Forelimb muscle (tissue), 1 donor: ENCODE results near the gene PFDN4. TPM values are rescaled to one million over a fixed set of nuclear protein-coding genes. Genes with fewer than 3 reads are reported as not detected.

ENCODE experiments used
- DNase-seq: peaks from one replicate; pipeline ENCODE4 v3.0.0-alpha.2; 2013; ENCODE audit warnings: low read depth
- polyA plus RNA-seq: library from polyadenylated mRNA; unstranded; fragments of 120-200 nt; gene quantifications from one replicate; pipeline ENCODE4 v1.2.1, GENCODE V29; 2013; ENCODE audit not compliant: insufficient read length

Gene PFDN4
- polyA plus RNA-seq, 1 donor: 59.7 TPM

DNA sequence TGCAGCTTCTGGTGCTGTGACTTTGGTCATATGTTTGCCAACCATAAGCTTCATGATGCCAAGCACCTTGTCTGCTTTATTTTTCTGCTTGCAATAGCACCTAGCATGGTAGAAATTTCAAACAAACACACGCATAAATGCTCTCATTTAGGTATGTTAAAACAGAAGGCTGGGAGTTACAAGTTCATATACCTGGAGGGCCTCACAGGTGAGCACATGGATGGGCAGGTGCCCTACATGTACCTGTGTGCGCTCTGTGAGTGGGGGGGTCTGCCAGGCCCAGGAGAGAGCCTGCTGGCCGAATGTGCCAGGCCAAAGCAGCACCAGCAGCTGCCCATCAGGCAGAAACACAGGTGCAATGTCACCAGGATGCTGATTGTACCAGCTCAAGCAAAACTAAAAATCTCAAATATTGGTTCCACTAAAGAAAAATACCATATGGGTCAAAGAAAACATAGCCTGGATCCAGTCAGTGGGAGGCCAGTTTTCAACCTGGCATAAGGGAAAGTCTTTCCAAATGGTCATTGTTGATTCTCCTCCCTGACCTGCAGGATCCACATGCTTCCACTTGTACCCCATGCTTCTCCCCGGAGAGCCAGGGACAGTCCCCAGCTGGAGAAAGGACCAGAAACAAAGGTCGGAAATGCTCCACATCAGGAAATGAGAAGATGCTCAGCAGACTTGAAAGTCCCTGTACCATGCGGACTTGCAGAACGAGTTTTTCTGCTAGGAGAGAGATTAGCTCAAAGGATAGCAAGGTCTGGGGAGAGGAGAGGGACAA is 7.2 kb upstream of the PFDN4 start:
- DNase-seq: no peak

DNA sequence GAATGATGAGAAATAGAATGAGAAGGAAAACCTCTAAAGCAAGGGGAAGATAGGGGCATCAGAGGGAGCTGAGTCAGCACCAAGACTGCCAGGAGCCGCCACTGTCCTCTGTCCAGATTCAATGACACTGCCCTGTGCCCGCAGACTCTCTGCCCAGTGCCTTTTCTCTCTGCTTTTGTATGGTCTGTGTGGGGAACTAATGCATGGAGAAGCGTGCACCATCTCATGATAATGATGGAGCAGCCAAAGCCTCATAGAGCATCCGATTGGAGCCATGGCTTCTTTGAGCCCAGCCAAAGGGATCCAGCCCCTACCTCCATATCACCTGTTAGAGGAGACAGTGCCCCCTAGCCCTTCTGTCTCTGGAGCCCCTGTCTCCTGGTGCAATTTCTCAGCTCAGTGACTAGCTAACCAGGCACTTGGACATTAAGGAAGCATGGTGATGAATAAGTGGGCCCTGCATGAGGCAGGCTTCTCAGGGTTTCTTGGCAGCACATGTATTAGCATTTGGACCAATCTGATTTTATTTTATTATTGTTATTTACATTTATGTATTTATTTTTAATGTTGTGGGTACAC is 6.5 kb upstream of the PFDN4 start:
- no peak for DNase-seq

DNA sequence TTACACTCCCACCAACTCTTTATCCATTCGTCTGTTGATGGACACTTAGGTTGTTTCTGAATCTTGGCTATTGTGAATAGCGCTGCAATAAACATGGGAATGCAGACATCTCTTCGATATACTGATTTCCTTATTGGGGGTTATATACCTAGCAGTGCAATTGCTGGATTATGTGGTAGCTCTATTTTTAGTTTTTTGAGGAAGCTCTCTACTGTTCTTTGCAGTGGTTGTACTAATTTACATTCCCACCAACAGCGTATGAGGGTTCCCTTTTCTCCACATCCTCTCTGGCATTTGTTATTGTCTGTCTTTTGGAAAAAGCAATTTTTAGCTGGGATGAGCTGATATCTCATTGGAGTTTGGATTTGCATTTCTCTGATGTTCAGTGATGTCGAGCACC is 4.6 kb upstream of the PFDN4 start:
- no peak for DNase-seq

DNA sequence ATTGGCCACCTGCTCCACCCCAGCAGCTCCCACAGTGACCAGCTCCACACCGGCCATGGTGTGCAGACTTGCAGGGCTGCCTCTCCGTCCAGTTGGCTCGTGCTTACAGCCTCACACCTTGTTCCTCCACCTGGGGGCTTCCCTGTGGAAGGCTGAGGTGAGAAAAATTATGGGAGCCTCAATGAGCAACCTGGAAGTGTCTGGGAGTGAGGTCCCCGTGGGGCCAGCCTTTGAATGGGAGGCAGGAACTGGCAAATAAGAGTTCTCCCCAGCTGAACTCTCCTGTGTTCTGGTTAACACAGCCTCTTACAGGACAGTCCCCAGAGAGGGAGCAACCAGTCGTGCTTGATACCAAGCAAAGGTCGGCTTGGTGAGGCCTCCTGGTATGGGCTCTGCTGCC is 3.8 kb upstream of the PFDN4 start:
- no peak for DNase-seq

DNA sequence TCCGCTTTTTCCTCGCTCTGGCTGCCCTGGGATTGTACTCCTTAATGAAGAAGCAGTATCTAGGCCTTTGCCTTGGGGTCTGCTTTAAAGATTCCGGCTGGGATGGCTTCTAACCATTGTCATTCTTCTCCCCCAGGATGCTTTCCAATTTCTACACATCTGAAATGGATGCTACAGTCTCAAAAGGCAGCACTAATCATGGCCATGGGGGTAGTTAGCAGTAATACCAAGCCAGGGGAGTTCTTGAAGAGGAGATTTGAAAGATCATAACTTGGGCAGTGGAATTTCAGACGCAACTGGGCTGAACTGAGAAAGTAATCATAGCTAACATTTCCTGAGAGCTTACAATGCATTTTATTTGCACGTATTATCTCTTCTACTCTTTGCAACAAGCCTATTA is 3.4 kb upstream of the PFDN4 start:
- DNase-seq: no peak

GRCh38 chr20:54205450-54205849 is 2.4 kb upstream of the PFDN4 start:
- no peak for DNase-seq

- DNase-seq: no peak
These were observed 689 bp upstream of the PFDN4 start for GRCh38 chr20:54207053-54207742.

- no peak for DNase-seq
These were observed 775 bp downstream of the PFDN4 start for GRCh38 chr20:54208548-54209176.

GRCh38 chr20:54209216-54209813 is 1.4 kb downstream of the PFDN4 start:
- DNase-seq: no peak

DNA sequence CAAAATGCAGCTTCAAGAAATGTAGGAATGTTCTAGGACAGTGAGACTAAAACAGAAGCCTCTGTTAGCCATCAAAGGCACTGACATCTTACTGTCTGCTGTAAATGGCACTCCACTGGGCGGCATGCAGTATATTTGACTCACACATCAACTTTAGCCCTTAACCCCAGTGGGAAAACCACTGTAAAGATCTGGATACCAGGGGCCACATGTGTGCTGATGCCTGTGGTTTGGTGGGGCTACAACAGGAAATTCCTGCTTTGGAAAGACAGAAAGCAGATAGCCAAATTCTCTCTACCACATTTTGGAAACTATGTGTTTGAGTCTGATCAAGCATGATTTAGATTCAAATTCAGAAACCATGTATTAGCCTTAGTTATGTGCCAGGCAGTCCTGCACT is 4.3 kb downstream of the PFDN4 start:
- no peak for DNase-seq

DNA sequence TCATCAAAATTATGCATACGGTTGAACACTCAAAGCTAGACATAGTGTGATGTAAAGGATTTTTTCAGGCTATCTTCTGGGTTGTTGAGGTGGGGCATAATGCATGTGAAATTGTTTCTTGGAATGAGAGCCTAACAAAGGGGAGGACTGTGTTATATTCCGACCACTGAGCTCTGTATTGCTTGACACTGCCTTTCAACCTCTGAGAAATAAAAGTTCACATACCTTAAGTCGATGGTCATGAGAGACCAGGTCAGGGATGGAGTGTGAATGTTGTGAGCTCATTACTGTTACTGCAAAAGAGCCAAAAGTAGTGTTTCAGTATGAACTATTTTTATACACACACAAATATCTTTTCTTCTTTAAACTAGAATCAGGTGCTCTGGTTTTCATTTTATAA is 5.0 kb downstream of the PFDN4 start:
- DNase-seq: no peak

DNA sequence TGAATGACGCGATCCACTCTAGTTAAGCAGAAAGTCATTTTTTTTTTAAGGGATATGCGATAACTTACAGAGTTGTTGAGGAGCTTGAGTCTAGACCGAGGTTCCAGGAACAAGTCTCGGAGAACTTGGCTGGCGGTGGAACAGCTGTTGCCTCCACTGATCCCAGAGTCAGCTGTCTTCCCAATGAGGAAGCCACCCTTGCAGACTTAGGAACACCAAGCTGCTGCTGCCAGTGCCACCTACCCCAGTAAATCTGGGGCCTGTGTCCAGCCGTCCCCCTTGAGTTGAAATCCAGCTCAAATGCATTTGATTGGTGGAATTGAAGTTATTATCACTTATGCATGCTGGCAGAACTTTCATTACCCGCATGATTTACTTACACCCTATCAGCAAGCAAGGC is 6.7 kb downstream of the PFDN4 start:
- DNase-seq: no peak

GRCh38 chr20:54215157-54215789 is 7.4 kb downstream of the PFDN4 start:
- no peak for DNase-seq

- no peak for DNase-seq
These were observed 9.9 kb downstream of the PFDN4 start for GRCh38 chr20:54217762-54218161.

DNA sequence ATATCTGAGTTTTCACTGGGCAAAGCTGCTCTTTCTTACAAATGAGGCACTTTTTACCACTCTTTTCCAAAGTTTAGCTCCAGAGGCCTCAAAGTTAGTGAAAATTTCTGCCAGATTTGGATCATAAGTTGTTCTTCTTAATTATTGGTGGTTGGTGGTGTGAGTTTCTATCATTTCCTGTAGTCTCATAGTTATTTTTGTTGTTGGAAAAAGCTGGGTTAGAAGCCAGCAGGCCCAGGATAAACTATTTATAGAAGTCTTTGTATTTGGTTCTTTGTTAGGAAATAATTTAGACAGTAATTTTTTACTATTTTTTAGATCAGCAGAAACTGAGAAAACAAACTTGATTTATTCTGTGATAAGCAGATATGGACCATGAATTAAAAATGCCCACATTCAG is 10.6 kb downstream of the PFDN4 start:
- DNase-seq: no peak

- DNase-seq: no peak
These were observed 12.0 kb downstream of the PFDN4 start for GRCh38 chr20:54219751-54220426.

- DNase-seq: no peak
These were observed 12.8 kb downstream of the PFDN4 start for GRCh38 chr20:54220722-54221121.

- DNase-seq: no peak
These were observed 13.5 kb downstream of the PFDN4 start for GRCh38 chr20:54221353-54221752.

DNA sequence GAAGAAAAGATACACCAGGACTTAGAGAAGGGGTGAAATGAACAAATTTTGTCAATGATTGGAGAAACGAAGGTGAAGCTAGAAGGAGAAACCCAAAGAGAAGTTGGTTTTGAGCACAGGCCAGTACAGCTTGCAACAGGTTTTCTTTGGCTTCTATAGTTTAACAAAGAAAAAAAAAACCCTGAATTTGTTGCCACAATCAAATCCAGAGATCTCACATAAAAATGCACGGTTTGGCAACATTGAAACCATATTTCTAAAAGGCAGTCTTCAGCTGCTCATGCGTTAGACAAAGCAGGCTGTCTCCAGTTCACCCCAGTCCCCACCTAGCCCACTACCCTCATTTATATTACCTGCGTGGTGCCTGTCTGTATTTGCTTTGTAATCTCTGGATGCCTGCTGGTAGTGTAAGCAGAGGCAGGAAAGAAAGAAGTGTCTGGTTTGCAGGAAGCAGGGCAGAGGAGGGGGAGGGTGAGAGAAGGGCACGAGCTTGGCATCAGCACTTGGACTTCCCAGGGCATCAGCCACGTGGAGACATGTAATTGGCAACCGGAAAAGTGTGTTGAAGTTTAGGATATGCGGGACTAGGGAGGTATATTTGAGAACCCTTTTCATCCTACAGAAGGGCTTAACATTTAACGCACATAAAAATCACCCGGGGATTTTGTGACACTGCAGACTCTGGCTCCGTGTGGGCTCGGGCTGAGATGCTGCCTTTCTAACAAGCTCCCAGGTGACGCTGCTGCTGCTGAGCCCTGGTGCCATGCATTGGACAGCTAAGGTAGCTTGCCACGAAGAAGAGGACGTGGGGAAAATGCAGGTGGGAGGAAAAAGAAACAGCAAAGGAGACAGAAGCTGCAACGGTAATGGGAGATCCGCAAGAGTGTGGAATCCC is 14.4 kb downstream of the PFDN4 start:
- DNase-seq: no peak

DNA sequence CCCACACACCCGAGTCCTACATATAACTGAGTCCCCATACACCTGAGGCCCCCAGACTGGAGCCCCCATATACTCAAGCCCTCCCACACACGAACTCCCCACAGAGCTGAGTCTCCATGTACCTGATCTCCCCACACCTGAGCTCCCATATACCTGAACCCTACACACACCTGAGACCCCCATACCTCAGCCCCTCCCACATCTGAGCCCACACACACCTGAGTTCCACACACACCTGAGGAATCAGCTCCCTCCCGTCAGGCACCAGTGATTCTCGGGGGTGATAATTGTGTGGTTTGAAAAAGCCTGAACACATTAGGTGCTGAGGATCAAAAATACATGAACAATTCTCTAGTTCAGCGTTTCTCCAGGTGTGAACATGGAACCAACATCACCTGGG is 15.4 kb downstream of the PFDN4 start:
- DNase-seq: no peak
